HG03066 (cell line): ENCODE measurements around the gene MAS1L.

Source experiments
- ATAC-seq: cut with Tn5 transposase; IDR thresholded peaks from one replicate; pipeline ENCODE4 v1.9.1; 2021; ENCODE audit warnings: low read depth; ENCODE audit not compliant: unreplicated experiment

MAS1L gene

DNA sequence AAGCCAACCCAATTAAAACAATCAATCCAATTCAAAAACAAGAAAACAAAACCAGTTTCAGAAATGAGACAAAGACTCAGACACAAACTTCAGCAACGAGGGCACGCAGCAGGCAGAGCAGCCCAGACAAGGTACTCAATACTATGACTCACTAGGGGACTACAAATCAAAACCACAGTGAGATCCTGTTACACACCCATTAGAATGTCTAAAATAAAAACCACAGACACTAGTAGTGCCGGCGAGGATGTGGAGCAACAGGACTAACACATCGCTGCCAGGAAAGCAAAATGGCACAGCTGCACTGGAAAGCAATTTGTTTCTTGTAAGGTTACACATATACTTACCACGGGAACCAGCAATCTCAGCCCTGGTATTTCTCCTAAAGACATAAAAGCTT, 28.4 kb upstream of the MAS1L start:
- ATAC-seq, result no peak

DNA sequence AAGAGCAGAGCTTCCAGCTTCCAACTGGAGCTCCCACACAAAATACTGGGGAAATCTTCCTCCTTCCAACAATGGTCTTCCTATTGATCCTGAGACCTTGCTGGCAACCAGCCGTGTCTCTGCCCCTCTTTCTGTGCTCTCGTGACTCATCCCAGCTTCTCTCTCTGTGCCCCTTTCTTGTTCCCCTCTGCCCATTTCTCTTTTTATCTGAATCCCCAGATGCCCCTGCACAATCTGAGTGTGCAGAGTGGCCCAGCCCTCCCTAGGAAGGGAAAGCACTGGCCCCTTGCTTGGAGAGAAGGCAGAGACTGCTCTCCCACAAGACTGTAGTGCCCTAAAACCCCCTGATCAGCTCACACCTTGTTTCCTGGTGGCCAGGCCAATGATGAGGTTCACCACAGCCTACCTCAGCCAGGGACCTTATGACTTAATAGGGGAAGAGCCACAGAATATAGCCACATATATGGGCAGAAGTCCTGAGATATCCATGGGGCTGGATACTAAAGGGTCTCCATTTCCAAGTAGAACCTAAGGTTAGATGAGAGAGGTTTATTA, 23.1 kb upstream of the MAS1L start:
- ATAC-seq, result no peak

DNA sequence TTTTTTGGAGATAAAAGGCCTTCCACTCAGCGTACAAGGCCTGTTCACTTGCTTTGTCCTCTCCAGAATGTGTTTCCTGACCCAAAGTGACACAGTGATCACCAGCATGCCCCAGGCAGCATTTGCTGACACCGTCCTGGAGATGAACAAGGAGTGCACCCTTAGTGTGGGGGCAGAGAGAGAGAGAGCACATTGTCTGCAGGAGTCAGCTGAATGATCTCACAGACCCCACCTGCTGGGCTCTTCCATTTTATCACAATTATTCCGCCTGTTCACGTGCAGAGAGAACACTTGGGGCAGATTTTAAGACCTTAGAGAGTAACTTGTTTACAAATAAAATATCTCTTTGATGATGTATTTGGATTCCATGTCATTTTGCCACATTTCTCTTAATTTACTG, 22.4 kb upstream of the MAS1L start:
- no peak for ATAC-seq

DNA sequence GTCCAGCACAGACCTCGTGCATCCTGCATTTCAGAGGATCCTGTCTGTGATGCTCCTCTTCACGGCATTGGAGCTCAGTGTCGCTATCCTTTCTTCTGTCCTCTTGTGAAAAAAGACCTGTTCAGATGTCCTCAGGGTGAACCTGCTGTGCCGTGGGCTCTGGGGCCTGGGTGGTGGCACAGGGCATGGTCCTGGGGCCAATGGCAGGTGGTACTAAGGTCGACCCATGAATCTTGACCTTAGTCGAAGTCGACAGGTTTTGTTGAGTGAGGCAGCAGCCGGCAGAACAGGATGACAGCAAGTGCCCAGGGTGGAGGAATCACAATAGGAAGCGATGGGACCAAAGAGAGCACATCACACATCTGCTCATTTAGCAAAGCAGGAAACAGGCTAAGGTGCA, 22.0 kb upstream of the MAS1L start:
- no peak for ATAC-seq

DNA sequence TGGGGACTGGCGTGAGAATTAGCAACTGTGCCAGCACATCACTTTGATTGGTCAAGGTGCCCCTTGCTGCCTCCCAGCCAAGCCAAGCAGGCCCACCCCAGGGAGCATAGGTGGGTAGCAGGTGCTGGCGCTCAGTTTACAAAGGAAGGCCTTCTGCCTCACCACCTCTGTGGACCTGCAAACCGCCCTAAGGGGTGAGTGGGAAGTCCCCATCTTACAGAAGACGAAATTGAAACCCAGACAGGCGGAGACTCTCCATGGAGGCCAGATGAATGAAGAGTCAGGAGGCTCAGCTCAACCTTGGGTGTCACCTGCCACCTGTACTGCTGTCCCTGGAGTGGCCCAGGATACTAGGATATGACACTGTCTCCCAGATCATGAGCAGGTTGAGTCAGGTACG, 21.5 kb upstream of the MAS1L start:
- peak; percentile 63 for ATAC-seq

DNA sequence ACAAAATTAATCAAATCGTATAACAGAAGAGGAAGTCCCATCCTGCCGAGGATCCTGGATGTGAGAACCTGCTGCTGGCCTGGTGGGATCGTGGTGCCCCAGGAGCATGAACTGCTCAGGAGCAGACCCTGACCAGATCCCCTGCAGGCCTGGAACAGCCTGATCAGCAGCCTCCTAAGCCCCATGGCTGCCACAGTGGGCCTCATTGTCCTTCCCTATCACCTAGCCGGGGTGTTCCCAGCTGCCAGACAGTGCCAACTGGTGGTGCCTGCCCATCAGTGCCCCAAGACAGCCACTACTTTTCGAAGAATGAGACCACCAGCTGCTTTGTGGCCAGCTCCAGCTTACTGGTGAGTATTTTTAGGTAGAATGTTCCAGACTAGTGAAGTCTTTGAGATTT, 19.6 kb upstream of the MAS1L start:
- ATAC-seq, result no peak

DNA sequence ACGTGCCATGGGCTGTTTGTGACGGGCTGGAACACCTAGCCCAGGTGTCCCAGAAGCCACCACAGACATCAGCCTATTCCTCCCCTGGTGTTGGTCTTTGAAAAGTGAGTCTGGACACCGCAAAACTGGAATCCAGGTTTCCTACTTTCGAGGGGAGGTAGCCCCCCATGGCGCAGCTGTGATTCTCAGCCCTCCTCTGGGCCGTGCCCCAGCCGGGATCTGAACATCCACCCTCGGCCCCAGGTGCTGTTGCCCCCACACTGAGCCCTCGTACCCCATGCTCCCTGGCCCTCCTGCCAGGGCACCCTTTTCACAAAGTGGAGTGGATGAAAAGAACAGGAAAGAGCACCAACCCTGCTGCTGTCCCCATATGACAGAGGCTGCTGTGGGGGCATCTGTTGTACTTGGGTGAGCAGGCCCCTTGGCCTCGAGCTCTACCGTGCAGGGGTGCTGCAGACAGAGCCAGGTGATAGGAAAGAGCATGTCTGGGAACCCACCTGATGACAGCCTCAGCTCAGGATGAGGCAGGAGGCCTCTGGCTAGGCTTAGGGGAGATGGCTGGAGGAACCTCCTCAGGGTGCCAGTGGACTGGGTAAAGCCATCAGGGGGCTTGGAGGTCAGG, 18.8 kb upstream of the MAS1L start:
- ATAC-seq, result no peak

DNA sequence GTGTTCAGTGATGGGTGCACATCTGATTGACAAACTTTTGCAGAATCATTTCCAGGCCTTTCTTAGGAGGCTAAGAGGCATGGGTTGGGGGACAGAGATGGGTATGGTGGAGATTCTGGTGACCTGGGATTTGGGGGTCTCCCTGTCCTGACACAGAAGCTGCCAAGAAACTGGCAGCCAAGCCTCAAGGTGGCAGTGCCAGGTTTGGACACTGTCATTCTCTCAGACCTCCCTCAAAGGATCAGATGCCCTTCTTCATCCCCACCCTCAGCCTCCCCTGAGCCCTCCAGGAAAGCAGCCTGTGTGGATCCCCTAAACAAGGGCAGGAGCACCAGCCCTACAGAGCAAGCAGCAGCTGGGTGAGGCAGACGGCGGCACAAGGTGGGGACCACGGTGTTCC, 18.1 kb upstream of the MAS1L start:
- no peak for ATAC-seq

DNA sequence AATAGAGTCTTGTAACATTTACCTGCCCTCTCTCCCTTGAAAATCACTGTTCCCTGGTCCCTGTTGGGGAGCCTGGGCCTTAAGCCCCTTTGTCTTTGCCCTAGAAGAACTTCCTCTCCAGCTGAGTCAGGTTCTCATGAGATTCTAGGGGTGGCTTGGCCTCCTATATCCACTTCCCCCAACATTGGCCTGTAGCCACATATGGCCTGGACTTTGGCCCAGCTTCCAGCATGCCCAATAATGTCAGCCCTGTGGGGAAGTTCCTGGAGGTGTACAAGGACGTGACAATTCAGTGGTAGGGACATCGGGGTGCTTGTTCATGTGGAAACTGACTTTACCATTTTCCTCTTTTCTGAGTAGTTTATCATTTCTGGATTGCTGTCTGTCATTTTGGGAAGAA, 17.2 kb upstream of the MAS1L start:
- ATAC-seq, result no peak

DNA sequence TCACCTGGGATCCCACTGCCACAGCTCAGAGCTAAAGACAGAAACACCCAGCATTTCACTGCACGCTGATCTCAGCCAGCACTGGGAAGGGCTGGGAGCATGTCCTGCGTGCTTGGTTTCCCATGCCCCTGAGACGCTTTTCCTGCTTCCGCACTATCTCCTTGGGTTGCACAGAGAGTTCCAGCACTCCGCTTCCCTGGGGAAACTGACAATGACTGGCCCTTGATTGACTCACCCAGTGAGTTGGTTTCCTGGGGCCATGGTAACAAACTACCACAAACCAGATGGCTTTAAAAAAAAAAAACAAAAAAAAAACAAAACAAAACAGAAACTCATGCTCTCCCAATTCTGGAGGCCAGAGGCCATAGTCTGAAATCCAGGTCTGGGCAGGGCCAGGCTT, 14.8 kb upstream of the MAS1L start:
- ATAC-seq, result no peak

DNA sequence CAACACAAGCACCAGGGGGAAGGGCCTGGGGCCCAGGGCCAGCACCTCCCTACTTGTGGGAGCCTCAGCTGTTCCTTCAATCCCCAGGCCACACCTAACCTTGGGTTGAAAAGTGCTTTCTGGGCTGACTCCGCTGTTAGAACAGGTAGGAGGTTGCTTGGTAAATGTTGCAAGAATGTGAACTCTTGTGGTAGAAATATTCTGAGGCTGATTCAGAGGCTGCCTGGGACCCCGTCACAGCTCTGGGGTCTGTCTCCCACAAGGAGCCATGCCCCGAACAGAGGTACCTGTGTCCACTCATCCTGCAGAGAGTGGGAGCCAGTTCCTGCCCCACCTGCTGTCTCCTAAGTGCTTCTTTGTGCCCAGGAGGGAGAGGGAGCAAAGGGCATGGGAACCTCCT, 14.4 kb upstream of the MAS1L start:
- ATAC-seq, result no peak

DNA sequence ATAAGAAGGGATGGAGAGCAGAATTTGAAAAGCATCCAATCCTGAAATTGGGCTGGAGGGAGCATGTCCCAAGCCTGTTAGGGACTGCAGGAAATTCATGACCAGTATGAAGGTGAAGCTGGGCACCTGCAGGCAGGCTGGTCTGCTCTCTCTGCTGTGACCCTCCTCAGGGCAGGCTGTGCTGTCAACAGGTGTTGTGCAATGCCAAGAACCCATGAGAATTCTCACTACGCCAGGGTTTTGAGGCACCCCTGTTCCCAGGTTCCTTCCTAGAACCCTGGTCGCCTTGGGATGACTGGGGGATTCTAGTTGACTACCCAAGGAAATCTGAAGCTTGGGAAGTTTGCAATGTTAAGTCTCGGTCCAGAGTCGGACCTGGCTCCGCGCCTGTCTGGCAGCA, 13.3 kb upstream of the MAS1L start:
- ATAC-seq, result no peak

DNA sequence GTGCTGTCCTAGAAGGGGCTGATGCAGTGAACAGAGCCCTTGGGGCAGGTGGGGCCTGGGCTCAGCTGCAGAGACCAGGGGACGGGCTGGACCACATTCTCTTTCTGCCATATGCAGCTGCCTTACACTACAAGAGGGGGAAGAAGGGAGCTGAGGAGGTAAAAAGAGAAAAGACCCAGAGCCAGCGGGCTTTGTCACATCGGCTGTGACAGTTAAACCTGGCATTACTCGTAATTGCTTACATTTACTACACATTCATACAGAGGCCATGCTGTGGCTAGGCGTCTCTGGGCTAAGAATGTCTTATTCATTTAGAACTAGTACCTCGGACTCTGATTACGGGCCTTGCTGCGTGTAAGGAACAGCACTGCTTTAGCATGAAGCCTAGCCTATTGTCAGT, 12.8 kb upstream of the MAS1L start:
- no peak for ATAC-seq

DNA sequence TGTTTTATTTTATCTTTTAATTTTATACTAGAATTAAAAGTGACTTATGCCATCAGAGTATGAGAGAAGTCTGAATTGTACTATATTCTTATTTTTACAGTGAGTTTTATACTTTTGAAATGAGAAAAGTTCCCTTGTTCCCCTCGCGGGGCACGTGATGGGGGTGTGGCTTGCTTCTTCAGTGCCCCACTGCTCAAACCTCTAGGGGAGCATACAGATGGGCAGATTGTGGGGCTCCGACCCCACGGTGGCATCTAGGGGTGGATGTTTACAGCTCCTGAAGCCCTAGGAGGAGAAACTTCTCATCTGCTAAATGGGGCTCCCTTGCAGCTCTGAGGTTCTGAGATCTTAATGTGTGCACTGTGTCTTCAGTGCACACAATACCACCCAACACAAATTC, 11.9 kb upstream of the MAS1L start:
- ATAC-seq, result no peak

DNA sequence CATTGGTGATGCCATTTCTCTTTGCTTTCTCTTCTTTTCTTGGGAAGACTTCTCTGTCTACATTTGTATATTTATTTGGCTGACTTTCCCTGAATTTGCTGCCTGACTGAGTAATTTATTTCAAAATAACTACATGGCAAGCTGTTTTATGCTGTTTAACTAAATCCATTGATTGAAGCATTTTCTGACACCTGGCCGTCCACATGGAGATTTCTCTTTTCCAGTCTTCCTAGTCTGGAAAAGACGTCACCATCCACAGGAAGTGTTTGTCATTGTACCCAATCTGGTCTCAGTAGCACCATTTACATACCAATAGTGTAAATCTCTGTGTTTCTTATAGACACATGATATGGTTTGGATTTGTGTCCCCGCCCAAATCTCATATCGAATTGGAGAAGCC, 9.2 kb upstream of the MAS1L start:
- ATAC-seq, result no peak

DNA sequence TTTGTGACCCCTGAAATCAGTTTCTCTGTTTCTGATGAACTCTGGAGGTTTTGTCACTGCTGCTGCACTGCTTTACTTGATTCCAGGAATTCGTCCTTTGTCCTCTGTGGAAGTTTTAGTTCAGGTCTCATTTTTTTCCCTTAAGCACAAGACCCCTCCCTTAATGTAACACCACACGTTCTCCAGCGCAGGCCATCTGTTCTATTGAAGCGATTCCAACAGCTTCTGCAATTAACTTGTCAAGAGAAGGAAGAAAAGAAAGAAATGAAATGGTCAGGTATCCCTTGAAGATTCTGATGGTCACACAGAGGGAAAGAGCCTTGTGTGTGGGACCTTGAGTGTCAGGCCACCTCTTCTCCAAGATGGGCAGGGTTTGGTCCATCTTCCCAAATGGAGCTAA, 7.8 kb upstream of the MAS1L start:
- ATAC-seq, result no peak

DNA sequence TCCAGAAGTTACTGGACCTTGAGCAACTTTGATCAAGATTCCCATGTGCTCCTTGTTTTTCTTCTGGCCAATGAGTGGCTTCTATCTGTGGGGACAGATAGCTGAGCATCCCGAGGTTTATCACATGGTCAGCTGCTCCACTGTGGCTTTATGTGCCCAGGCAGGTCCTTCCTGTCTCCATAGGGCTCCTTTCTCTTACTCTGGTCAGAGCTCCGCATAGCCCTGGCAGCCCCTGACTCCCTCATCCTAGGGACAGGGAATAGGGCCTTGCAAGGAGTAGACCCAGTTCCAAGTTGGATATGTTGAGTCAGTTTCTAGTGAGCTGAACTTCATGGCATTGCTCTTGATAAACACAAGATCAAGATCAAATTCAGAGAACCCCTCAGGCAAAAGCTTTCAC, 6.4 kb upstream of the MAS1L start:
- no peak for ATAC-seq

DNA sequence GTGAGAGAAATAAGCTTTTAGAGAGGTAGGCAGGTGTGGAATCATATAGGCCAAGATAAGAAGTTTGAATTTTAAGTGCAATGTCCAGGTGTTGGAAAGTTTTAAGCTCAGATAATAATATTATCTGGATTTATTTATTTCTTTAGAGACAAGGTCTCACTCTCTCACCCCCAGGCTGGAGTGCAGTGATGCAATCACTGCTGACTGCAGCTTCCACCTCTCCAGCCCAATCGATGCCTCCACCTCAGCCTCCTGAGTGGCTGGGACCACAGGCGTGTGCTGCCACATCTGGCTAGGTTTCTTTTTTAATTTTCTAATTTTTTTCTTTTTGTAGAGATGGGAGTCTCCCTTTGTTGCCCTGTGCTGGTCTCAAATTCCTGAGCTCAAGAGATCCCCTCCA, 5.5 kb upstream of the MAS1L start:
- ATAC-seq, result no peak

DNA sequence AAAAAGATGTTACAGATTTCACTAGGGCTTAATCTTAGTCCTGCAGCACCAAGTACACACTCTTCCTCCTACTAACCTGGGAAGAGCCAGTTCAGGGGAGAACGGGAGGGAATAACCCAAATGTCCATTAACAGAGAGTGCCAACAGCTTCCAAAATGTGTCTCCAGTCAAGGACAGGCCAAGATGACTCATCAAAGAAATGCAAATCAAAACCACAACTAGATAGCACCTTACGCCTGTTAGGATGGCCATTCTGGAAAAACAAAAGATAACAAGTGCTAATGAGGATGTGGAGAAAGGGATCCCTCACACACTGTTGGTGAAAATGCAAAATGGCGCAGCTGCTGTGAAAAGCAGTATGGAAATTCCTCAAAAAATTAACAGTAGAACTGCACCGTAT, 3.8 kb upstream of the MAS1L start:
- ATAC-seq, result no peak

DNA sequence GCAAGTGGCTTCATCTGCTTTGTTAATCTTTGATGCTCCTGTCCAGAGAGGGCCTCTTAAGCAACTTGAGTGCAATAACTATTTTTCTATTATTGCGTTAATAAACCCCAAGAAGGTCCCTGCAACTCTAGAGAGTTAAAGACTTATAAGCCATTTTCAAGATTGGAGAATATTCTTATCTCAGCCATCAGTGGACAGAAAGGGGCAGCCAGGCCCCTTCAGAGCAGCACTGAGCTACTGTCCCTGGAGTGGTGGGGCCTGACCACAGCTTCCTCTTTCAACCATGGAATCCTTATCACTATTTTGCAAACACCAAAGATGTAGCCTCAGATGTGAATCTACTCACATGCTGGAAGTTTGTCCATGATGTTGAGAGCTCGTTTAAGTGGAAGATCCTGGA, 2.8 kb upstream of the MAS1L start:
- no peak for ATAC-seq

DNA sequence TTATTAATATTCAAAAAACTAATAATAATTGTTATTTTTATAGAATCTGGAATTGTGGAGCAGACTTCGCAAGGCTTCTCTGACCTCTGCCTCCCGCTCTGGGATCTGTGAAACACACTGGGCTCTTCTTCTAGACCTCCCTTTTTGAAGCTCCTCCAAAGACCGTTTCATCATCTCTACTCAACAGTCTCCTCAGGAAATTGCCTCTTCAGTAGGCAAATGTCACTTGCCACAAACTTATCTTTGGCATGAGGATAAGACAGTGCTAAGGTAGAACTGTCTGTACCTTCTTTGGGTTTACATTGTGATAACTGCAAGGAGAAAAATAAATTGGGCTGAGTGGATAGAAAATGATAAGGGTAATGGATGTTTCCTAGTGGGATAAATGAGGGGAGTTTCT, 2.3 kb upstream of the MAS1L start:
- ATAC-seq, result no peak

DNA sequence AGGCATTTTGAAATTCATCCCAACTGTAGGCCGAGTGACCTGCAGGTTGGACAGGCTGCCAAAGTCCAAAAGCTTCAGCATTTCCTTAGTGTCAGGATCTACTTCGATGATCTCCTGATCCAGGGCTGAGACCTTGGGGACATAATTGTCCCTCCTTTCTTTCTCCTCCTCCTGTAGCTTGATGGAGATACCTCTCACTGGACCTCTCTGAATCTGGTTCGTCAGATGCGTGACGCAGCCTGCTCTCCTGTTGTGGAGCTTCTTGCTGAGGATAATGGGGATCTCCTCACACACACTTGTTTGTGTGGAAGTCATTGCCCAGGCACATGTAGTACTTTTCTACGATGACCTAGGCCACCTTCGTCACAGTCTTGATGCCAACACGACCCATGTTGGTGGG, 1.5 kb upstream of the MAS1L start:
- no peak for ATAC-seq

DNA sequence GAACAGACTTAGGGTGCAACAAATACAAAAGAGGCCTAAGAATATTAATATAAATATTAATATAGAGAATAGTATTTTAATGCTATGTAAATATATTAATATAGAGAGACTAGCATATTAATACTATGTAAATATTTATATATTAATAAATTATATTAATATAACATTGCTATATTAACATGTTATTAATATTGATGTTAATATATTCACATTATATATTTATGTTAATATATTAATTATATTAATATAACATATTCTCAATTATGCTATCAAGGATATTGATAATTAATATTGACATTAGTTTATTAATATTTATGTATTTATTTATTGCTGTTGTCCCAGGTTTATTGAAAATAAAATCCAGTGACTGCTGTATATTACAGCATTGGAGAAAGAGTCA, 1.1 kb upstream of the MAS1L start:
- no peak for ATAC-seq
